K562 (cell line): Measurements from ENCODE around the gene MAPK8IP2. TPM values are rescaled to one million over a fixed set of nuclear protein-coding genes. Genes with fewer than 3 reads are reported as not detected.

Experiments
- CHCHD3 ChIP-seq: fragments of 250-450 bp; sonication (Bioruptor Pico); IDR thresholded peaks from 2 replicates; pipeline ENCODE4 v2.1.2; 2022; ENCODE audit warnings: mild to moderate bottlenecking
- GTF2E2 ChIP-seq: fragments of 200-800 bp; sonication (Bioruptor generic); IDR thresholded peaks from 2 replicates; pipeline ENCODE4 v1.6.1; 2016; ENCODE audit warnings: missing genetic modification characterization, missing compliant biosample characterization
- TRIM24 ChIP-seq, 2 experiments: fragments of 450-650 bp; IDR thresholded peaks; 2 replicates each; pipeline ENCODE4 v1.6.1; 2016
- ZNF24 ChIP-seq: fragments of 450-650 bp; IDR thresholded peaks from 2 replicates; pipeline ENCODE4 v1.6.1; 2016
- polyA plus RNA-seq, 8 experiments: library from polyadenylated mRNA; depleted of rRNA in 4 of 8; stranded (reverse) in 5 of 8; unstranded in 3 of 8; fragments of >200 nt; fragmentation: Nextera tagmentation in 2 of 8; fragmentation: Illumina TruSeq in 1 of 8; extraction: Ambion mirVana in 2 of 8; extraction: Trizol in 1 of 8; gene quantifications; 2 replicates each; pipeline versions ENCODE4 v1.2.1 to v1.2.3, GENCODE V29; 2011 to 2014; ENCODE audit warnings: inconsistent platforms in 1 of 8, missing spikeins in 1 of 8
- total RNA-seq, 7 experiments: library from RNA; depleted of rRNA in 6 of 7; stranded (reverse); fragments of >200 nt in 6 of 7; fragmentation: Illumina TruSeq in 2 of 7; extraction: Trizol in 2 of 7; gene quantifications; 2 replicates each; pipeline versions ENCODE4 v1.2.1 to v1.2.3, GENCODE V29; 2011 to 2021; ENCODE audit warnings: low replicate concordance in 1 of 7
- TF ChIP-seq, protein P1 (sequence below): fragments of 250-450 bp; sonication (Bioruptor Pico); IDR thresholded peaks from 2 replicates; pipeline ENCODE4 v1.8.0; 2021; ENCODE audit warnings: borderline replicate concordance, mild to moderate bottlenecking, moderate library complexity; ENCODE audit not compliant: poor library complexity, severe bottlenecking
- TF ChIP-seq, protein P2 (sequence below): fragments of 450-650 bp; formaldehyde crosslinking; IDR thresholded peaks from 2 replicates; pipeline ENCODE4 v1.4.0; 2020; ENCODE audit warnings: mild to moderate bottlenecking, mixed read lengths

Gene MAPK8IP2
- total and polyA plus RNA-seq, 9 of the 15 experiments (the other 6 are each of a cell fraction or from before 2014, with no cell fraction given): 0.01 to 0.47 (median 0.07) TPM; not detected in 2

DNA sequence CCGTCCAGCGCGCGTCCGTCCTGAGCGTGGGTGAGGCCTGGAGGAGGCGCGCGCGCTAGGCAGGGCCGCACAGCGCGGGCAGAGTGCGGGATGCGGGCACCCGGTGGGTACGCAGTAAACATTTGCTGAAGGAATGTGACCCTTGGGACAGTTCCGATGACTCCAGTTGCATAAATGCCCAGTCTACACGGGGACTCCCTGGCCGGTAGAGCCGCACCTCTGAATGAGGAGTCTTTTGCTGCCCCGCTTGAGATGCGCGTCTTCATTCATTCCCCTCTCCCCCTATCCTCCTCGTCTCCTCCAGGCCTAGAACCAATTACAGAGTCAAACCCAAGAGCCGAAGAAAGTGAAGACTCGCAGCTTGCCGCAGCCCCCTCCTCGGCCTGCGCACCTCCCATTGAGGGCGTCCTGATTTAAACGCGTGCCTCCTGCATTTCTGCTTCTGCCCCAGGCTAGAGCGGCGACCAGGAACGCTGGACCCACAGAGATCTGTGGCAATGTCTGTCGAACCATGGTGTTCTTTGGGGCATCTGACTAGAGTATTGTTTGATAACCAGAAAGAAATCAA, 17.2 kb upstream of the MAPK8IP2 start (continued):
- TF ChIP-seq, protein P1, sequence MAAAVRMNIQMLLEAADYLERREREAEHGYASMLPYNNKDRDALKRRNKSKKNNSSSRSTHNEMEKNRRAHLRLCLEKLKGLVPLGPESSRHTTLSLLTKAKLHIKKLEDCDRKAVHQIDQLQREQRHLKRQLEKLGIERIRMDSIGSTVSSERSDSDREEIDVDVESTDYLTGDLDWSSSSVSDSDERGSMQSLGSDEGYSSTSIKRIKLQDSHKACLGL (CRISPR knock-in tag): no peak
- TF ChIP-seq CHCHD3 (CRISPR knock-in tag) (no peak), GTF2E2 (tag) (no peak), TRIM24 (IDR thresholded peaks at IDR 0.05) (no peak), ZNF24 (no peak)
- TF ChIP-seq, protein P2, sequence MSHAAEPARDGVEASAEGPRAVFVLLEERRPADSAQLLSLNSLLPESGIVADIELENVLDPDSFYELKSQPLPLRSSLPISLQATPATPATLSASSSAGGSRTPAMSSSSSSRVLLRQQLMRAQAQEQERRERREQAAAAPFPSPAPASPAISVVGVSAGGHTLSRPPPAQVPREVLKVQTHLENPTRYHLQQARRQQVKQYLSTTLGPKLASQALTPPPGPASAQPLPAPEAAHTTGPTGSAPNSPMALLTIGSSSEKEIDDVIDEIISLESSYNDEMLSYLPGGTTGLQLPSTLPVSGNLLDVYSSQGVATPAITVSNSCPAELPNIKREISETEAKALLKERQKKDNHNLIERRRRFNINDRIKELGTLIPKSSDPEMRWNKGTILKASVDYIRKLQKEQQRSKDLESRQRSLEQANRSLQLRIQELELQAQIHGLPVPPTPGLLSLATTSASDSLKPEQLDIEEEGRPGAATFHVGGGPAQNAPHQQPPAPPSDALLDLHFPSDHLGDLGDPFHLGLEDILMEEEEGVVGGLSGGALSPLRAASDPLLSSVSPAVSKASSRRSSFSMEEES (CRISPR knock-in tag): no peak
- TF ChIP-seq, all 486 proteins: peak for 4
